Vagina (tissue), 2 donors: ENCODE results near the gene RANBP17. TPM values are rescaled to one million over a fixed set of nuclear protein-coding genes. Genes with fewer than 3 reads are reported as not detected.

ENCODE experiments used
- DNase-seq, 2 donors: peaks; one replicate each; pipeline ENCODE4 v3.0.0-alpha.2; 2017; ENCODE audit errors: extremely low spot score in 2 of 2
- H3K27ac ChIP-seq: fragments of 200-600 bp; sonication (generic); one replicate; pipeline ENCODE4 v1.5.1; 2019
- H3K27me3 ChIP-seq: fragments of 200-600 bp; sonication (generic); one replicate; pipeline ENCODE4 v1.5.1; 2019
- H3K36me3 ChIP-seq, 2 donors: fragments of 200-600 bp; sonication (generic); one replicate each; pipeline ENCODE4 v1.5.1; 2017 to 2019
- H3K4me1 ChIP-seq: fragments of 200-600 bp; sonication (generic); one replicate; pipeline ENCODE4 v1.5.1; 2019
- H3K4me3 ChIP-seq, 2 donors: fragments of 200-600 bp; sonication (generic); 1 replicate in 1 of 2; 2 replicates in 1 of 2; pipeline ENCODE4 v1.5.1; 2016 to 2019
- H3K9me3 ChIP-seq: fragments of 200-600 bp; sonication (generic); one replicate; pipeline ENCODE4 v1.5.1; 2019
- POLR2A ChIP-seq, 2 donors: fragments of 450-650 bp; IDR thresholded peaks; one replicate each; pipeline ENCODE4 v1.6.1; 2017; ENCODE audit warnings: antibody characterized with exemption in 2 of 2, mild to moderate bottlenecking in 2 of 2, moderate library complexity in 2 of 2
- POLR2AphosphoS5 ChIP-seq, 2 donors: sonication (generic); formaldehyde crosslinking; IDR thresholded peaks; one replicate each; pipeline ENCODE4 v1.9.0; 2017; ENCODE audit warnings: antibody characterized with exemption in 2 of 2, mild to moderate bottlenecking in 2 of 2, low read depth in 1 of 2; ENCODE audit not compliant: insufficient read depth in 1 of 2
- intact Hi-C: fragments of 100-400 bp; cut with DNase I; formaldehyde crosslinking; loops from one replicate; pipeline ENCODE4 v1.15.1; 2023
- total RNA-seq: library from RNA; depleted of rRNA; stranded (reverse); fragments of >200 nt; gene quantifications from one replicate; pipeline ENCODE4 v1.2.3, GENCODE V29; 2016
- TF ChIP-seq, protein P1 (sequence below), 3 experiments: fragments of 450-650 bp in 2 of 3; fragments of 200-600 bp in 1 of 3; sonication (generic) in 1 of 3; IDR thresholded peaks; one replicate each; pipeline ENCODE4 v1.5.1; 2017 to 2019; ENCODE audit warnings: antibody characterized with exemption in 3 of 3, mild to moderate bottlenecking in 2 of 3, moderate library complexity in 2 of 3

RANBP17 gene
- total RNA-seq, 1 donor from 2014 or later: 5.4 TPM

DNA sequence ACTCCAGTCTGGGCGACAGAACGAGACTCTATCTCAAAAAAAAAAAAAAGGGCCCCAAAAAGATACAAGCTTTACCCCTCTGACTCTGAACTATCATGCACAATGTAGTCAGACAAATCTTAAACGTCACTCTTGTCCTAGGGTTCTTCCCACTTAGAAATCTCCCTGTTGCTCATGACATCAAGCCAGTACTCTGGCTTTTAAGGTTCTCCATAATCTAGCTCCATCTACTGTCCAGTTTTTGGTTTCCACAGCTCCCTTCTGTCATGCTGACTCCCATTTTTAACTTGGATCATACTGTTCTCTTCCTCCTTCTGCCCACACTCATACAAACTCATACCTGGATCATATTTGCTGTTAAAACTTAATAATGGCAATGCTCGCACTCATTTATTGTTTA lies 290.6 kb downstream of the RANBP17 start:
- Histone ChIP-seq H3K27ac (no peak overlapping the region), H3K27me3 (no peaks in the 10 kb centered on the region), H3K9me3 (no peaks in the 10 kb centered on the region), H3K36me3 (no peaks in the 10 kb centered on the region), H3K4me3 (no peak overlapping the region), H3K4me1 (no peaks in the 10 kb centered on the region)
- intact Hi-C loops: no loop called here
- DNase-seq: no peak
- TF ChIP-seq, protein P1, sequence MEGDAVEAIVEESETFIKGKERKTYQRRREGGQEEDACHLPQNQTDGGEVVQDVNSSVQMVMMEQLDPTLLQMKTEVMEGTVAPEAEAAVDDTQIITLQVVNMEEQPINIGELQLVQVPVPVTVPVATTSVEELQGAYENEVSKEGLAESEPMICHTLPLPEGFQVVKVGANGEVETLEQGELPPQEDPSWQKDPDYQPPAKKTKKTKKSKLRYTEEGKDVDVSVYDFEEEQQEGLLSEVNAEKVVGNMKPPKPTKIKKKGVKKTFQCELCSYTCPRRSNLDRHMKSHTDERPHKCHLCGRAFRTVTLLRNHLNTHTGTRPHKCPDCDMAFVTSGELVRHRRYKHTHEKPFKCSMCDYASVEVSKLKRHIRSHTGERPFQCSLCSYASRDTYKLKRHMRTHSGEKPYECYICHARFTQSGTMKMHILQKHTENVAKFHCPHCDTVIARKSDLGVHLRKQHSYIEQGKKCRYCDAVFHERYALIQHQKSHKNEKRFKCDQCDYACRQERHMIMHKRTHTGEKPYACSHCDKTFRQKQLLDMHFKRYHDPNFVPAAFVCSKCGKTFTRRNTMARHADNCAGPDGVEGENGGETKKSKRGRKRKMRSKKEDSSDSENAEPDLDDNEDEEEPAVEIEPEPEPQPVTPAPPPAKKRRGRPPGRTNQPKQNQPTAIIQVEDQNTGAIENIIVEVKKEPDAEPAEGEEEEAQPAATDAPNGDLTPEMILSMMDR (IDR thresholded peaks at IDR 0.05): no peak
- TF ChIP-seq POLR2AphosphoS5 (IDR thresholded peaks at IDR 0.05; ENCODE audit: insufficient read depth in 1 of 2, low read depth in 1 of 2): no peak
- no peak for TF ChIP-seq POLR2A (IDR thresholded peaks at IDR 0.05)

DNA sequence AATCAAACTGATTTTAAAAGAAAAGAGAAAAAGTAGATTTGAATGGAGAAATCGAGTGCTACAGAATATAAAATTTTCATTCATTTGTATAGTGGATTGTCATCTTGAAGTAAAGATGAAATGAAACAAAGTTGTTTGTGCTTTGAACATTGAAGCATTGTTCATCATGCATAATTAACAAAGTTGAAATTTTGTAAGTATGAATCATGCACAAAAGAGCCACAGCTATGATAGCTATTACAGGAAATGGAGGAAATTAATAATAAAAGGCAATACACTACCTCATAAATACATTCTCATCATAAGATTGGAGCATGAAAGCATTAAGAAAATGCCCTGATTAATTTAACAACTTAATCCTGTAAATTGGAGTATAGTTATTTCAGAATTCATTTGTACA lies 293.8 kb downstream of the RANBP17 start:
- Histone ChIP-seq H3K36me3 (no peaks in the 10 kb centered on the region), H3K27me3 (no peaks in the 10 kb centered on the region), H3K27ac (no peak overlapping the region), H3K4me1 (no peaks in the 10 kb centered on the region), H3K9me3 (no peaks in the 10 kb centered on the region), H3K4me3 (no peak overlapping the region)
- no peak for DNase-seq
- intact Hi-C loops: no loop called here
- TF ChIP-seq POLR2A (IDR thresholded peaks at IDR 0.05): no peak
- TF ChIP-seq, protein P1 (IDR thresholded peaks at IDR 0.05): no peak
- TF ChIP-seq POLR2AphosphoS5 (IDR thresholded peaks at IDR 0.05; ENCODE audit: insufficient read depth in 1 of 2, low read depth in 1 of 2): no peak

DNA sequence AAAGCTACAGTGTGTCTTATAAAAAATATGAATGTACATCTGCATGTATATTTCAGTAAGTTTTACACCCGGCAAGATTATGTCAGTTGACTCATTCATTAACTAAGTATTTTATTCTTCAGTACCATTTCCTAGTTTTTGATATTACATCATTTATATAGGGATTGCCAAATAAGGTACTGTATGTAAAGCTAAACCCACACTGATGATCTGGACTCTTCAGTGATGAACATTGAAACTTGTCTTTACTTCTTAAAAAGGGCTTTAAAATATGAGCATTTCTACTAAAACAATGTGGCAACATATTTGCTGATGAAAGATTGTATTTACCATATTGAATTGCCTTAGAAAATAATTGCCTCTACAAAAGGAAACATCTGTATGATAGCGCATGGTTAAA lies 295.5 kb downstream of the RANBP17 start:
- no peak overlapping the region for H3K4me3 ChIP-seq
- no peaks in the 10 kb centered on the region for H3K27me3 ChIP-seq
- H3K27ac ChIP-seq: no peak overlapping the region
- no peaks in the 10 kb centered on the region for H3K9me3 ChIP-seq
- TF ChIP-seq, protein P1 (IDR thresholded peaks at IDR 0.05): no peak
- no peak for TF ChIP-seq POLR2A (IDR thresholded peaks at IDR 0.05)
- intact Hi-C loops: no loop called here
- H3K36me3 ChIP-seq: no peaks in the 10 kb centered on the region
- H3K4me1 ChIP-seq: no peaks in the 10 kb centered on the region
- no peak for DNase-seq

DNA sequence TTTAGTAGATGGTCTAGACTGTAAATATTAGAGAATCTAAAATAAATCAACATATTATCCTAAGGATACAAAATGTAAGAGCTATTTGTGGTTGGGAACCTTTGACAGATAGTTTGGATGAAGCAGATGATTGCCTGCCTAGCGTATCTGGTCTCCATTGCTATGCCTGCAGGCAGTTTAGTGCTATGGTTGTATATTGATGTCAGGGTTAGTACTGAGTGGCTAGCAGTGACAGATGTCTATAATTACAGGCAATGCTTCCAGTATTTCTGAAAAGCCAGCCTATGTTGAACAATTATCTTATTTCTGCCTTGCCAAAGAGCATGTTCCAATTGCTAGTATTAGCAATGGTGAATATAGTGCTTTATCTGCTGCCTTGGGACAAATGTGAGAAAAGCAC lies 296.0 kb downstream of the RANBP17 start:
- Histone ChIP-seq H3K27ac (no peak overlapping the region), H3K27me3 (no peaks in the 10 kb centered on the region), H3K4me1 (no peaks in the 10 kb centered on the region), H3K9me3 (no peaks in the 10 kb centered on the region), H3K4me3 (no peak overlapping the region), H3K36me3 (no peaks in the 10 kb centered on the region)
- DNase-seq: no peak
- intact Hi-C loops: no loop called here
- TF ChIP-seq POLR2A (IDR thresholded peaks at IDR 0.05): no peak
- TF ChIP-seq, protein P1 (IDR thresholded peaks at IDR 0.05): no peak
- no peak for TF ChIP-seq POLR2AphosphoS5 (IDR thresholded peaks at IDR 0.05; ENCODE audit: insufficient read depth in 1 of 2, low read depth in 1 of 2)

DNA sequence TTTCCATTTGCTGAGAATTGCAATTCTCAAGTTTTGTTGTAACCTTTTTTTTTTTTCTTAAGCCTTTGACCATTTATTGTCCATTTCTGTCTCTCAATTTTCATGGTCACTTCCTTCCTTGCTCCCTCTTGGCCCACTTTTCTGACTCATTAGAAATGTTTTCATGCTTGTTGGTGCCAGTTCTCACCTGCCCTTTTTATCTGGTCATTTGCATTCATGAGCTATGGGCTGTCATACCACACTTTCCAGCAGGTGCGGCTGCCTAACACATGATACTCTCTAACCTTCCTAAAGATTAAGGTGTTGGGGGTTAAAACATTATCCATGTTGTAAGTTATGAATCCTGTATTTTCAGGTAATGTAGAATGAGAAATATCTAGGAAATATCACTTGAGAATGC lies 296.8 kb downstream of the RANBP17 start:
- no peaks in the 10 kb centered on the region for H3K4me1 ChIP-seq
- no peaks in the 10 kb centered on the region for H3K9me3 ChIP-seq
- no peak overlapping the region for H3K27ac ChIP-seq
- H3K27me3 ChIP-seq: no peaks in the 10 kb centered on the region
- no peak for DNase-seq
- TF ChIP-seq, protein P1 (IDR thresholded peaks at IDR 0.05): no peak
- TF ChIP-seq POLR2A (IDR thresholded peaks at IDR 0.05): no peak
- TF ChIP-seq POLR2AphosphoS5 (IDR thresholded peaks at IDR 0.05; ENCODE audit: insufficient read depth in 1 of 2, low read depth in 1 of 2): no peak
- H3K36me3 ChIP-seq: no peaks in the 10 kb centered on the region
- intact Hi-C loops: no loop called here
- no peak overlapping the region for H3K4me3 ChIP-seq
